ENCODE data around the gene USP20.

USP20 gene

GRCh38 chr9:129886226-129887174 lies 51.2 kb downstream of the USP20 start:
- in situ Hi-C loops (cut with HindIII; ENCODE audit: low sequenced_read_pairs) = no loop called here

- in situ Hi-C loops (cut with HindIII; ENCODE audit: low sequenced_read_pairs) = no loop called here
Measured at GRCh38 chr9:129887334-129888292, 52.4 kb downstream of the USP20 start.

DNA sequence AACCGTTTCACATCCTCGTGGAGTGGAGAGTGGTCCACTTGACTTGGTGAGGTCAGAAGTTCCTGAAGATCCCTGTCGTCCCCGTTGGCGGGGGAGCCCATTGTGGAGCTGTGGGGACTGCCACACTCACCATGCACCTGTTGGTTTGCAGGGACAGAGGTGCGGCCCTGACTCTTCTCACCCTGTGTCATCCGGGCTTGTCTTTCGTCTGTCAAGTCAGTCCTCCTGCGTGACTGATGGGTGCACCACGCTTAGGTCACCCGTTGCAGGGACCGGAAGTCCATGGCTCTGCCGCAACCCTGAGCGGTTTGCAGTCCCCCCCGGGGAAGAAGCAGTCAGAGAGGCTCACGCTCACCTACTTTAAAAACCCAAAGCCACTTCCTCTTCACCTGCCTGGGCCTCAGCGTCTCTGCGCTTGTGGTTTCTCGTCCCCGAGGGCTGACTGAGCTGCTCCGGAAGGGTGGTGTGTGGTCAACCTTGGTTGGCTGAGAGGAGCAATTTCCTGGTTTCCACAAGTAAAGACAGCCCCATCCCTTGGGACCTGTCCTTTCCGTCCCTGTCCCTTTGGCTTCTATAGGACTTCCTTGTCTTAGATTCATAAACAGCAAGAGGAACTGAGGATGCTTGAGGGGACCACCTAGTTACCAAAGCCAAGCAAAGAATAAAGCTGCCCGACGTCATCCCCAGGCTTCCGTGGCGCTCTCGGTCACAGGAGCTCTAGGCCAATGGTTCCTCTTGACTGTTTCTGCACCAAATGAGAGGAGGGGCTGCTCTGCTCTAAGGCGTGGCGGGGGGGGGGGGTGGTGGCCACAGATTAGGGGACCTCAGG lies 53.2 kb downstream of the USP20 start:
- in situ Hi-C loops (cut with HindIII; ENCODE audit: low sequenced_read_pairs) = no loop called here

DNA sequence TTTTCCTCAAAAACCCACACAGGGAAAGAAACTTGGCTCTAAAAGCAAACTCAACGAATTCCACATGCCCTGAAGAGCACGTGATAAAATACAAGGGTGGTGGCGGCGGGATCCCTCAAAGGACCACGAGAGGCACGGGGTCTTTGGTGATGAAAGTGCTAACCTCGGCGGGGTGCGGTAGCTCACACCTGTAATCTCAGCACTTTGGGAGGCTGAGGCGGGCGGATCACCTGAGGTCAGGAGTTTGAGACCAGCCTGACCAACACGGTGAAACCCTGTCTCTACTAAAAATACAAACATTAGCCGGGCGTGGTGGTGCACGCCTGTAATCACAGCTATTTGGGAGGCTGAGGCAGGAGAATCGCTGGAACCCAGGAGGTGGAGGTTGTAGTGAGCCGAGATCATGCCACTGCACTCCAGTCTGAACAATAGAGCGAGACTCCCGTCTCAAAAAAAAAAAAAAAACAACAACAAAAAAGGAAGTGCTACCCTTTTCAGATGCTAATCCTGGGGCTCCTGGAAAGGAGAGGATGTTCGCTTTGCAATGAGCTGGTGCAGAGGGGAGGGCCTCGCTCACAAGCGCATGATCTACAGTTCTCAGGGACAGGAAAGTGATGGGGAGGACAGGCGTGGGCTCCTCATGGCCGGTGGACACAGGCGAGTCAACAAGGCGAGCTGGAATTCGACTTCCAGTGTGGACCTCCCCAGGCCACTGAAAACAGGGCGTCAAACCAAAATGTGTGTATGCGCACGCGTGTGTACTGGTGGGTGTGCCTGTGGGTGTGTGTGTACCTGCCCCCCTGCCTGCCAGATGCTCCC lies 54.1 kb downstream of the USP20 start:
- in situ Hi-C loops (cut with HindIII; ENCODE audit: low sequenced_read_pairs) = no loop called here

DNA sequence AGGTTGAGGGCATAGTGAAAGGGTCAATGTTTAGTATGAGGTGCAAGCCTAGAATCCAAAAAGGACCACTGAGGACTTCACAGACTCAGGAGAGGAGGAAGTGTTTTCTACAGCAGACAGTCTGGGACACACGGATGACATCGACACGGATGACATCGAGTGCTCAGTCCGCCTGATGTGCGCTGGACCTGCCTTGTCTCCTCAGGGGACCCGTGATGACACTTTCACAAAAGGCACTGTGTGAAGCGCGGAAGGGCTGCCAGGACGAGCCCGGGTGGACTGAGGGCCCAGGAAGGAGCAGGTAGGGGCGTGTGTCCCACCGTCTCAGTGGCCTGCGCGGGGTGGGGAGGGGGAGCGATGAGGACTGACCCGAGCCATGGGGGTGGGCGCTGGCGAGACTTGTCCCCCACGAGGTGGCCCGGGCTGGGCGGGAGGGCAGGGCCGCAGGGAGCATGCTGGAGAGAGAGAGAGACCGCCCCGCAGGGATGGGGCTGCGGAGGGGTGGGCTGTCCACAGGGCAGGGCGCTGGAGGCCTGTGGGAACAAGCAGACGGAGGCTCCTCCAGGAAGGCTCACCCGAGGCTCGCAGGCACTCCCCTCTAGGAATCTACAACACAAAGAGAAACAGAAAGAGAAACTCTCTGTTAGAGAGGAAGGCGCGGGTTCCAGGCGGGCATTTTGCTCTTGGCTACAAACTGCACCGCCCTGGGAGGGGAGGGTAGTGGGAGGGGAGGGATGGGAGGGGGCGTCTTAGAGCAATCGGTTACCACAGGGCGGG lies 54.9 kb downstream of the USP20 start:
- in situ Hi-C loops (cut with HindIII; ENCODE audit: low sequenced_read_pairs) = loop anchor here (5.0 kb wide), 1 partner anchor 162 kb away; the partner anchor contains the start of gene GPR107

GRCh38 chr9:129890718-129891299 lies 55.6 kb downstream of the USP20 start:
- in situ Hi-C loops (cut with HindIII; ENCODE audit: low sequenced_read_pairs) = loop anchor here (5.0 kb wide), 1 partner anchor 161 kb away; the partner anchor contains the start of gene GPR107

- in situ Hi-C loops (cut with HindIII; ENCODE audit: low sequenced_read_pairs) = loop anchor here (5.0 kb wide), 1 partner anchor 161 kb away; the partner anchor contains the start of gene GPR107
Measured at GRCh38 chr9:129891569-129891968, 56.3 kb downstream of the USP20 start.

GRCh38 chr9:129894120-129894823 lies 59.0 kb downstream of the USP20 start:
- in situ Hi-C loops (cut with HindIII; ENCODE audit: low sequenced_read_pairs) = loop anchor here (5.0 kb wide), 1 partner anchor 158 kb away; the partner anchor contains the start of gene GPR107

GRCh38 chr9:129895376-129896268 lies 60.4 kb downstream of the USP20 start:
- in situ Hi-C loops (cut with HindIII; ENCODE audit: low sequenced_read_pairs) = no loop called here

- in situ Hi-C loops (cut with HindIII; ENCODE audit: low sequenced_read_pairs) = no loop called here
Measured at GRCh38 chr9:129897263-129897662, 62.0 kb downstream of the USP20 start.

GRCh38 chr9:129898185-129898584 lies 62.9 kb downstream of the USP20 start:
- in situ Hi-C loops (cut with HindIII; ENCODE audit: low sequenced_read_pairs) = no loop called here

DNA sequence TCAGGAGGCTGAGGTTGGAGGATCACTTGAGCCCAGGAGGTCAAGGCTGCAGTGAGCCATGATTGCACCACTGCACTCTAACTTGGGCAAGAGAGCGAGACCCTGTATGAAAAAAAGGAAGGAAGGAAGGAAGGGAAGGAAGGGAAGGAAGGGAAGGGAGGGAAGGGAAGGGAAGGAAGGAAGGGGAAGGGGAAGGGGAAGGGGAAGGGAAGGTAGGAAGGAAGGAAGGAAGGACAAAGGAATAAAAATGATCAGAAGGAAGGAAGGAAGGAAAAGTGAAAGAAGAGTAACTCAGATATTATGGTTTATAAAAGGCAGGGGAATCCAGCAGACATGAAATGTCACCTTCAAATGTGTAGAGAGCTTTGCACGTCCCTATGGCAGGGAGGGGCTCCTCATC lies 64.4 kb downstream of the USP20 start:
- in situ Hi-C loops (cut with HindIII; ENCODE audit: low sequenced_read_pairs) = no loop called here

DNA sequence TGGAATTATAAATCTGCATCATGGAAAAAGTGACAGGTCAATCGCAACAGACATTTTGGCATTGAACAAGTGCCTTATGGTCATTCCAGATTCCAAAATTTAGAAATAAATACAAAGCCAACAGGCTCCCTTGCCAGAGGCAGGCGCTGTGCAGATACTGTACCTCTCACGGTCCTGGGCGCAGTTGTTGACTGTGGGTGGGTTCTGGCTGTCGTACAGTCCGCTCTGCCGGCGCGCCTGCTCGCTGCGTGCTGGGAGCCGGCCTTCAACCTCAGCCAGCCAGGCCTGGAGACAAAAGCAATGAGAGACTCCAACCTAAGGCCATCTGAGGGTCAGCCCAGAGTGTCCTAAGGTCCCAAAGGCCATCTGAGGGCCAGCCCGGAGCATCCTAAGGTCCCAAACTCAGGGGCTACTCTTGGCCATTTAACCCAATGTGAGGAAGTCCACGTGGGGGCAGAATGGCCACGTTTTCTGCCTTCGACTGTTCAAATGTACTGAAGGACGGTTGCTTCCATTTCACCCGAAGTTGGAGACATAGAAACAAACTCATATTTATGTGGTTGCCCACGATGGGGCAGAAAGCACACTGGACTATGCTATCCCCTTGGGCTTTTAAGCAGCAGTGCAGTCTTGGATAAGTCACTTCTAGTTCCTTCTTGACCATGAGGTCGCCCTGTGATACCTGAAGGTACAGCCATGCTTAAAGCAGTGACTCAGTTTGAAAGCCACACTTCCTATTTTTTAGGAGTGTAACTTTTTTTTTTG lies 65.2 kb downstream of the USP20 start:
- in situ Hi-C loops (cut with HindIII; ENCODE audit: low sequenced_read_pairs) = no loop called here

GRCh38 chr9:129901993-129902739 lies 66.9 kb downstream of the USP20 start:
- in situ Hi-C loops (cut with HindIII; ENCODE audit: low sequenced_read_pairs) = no loop called here

- in situ Hi-C loops (cut with HindIII; ENCODE audit: low sequenced_read_pairs) = no loop called here
Measured at GRCh38 chr9:129902740-129903134, 67.5 kb downstream of the USP20 start.
